ENCODE measurements around the gene SPATA18.

The SPATA18 gene

GRCh38 chr4:52014903-52015302 is 36.2 kb upstream of the SPATA18 start:
- H3K27ac ChIP-seq: no peak overlapping the region
- DNase-seq (ENCODE audit: low spot score): no peak
- TF ChIP-seq CTCF (IDR thresholded peaks at IDR 0.05): no peak
- no peak overlapping the region for H3K4me3 ChIP-seq

- Histone ChIP-seq H3K27ac (no peak overlapping the region), H3K4me3 (no peak overlapping the region)
- DNase-seq (ENCODE audit: low spot score): no peak
- TF ChIP-seq CTCF (IDR thresholded peaks at IDR 0.05): no peak
Measured at GRCh38 chr4:52015366-52015765, 35.7 kb upstream of the SPATA18 start.

- DNase-seq (ENCODE audit: low spot score): no peak
- no peak for TF ChIP-seq CTCF (IDR thresholded peaks at IDR 0.05)
- H3K27ac ChIP-seq: no peak overlapping the region
- no peak overlapping the region for H3K4me3 ChIP-seq
Measured at GRCh38 chr4:52016981-52017380, 34.1 kb upstream of the SPATA18 start.

- H3K4me3 ChIP-seq: no peak overlapping the region
- no peak for DNase-seq (ENCODE audit: low spot score)
- H3K27ac ChIP-seq: no peak overlapping the region
- TF ChIP-seq CTCF (IDR thresholded peaks at IDR 0.05): no peak
Measured at GRCh38 chr4:52017814-52018213, 33.3 kb upstream of the SPATA18 start.

GRCh38 chr4:52019936-52020657 is 31.0 kb upstream of the SPATA18 start, which contains the start of gene LRRC66:
Gene LRRC66 (minus strand): TSS chr4:52020363. CDS start chr4:52017613, 2,750 bp downstream.
- Histone ChIP-seq H3K4me3 (no peak within 1 kb of the TSS), H3K27ac (no peak within 1 kb of the TSS)
- TF ChIP-seq CTCF (IDR thresholded peaks at IDR 0.05): no peak
- DNase-seq (ENCODE audit: low spot score): no peak

- H3K27ac ChIP-seq: no peak overlapping the region
Measured at GRCh38 chr4:52028970-52029369, 22.1 kb upstream of the SPATA18 start.

More at GRCh38 chr4:52028970-52029369, 22.1 kb upstream of the SPATA18 start:
- TF ChIP-seq CTCF (IDR thresholded peaks at IDR 0.05): no peak
- DNase-seq (ENCODE audit: low spot score): no peak
- H3K4me3 ChIP-seq: no peak overlapping the region
